GM19240 (cell line): ENCODE data around the gene TRPC4AP.

ENCODE experiments used
- DNase-seq: peaks from one replicate; pipeline ENCODE4 v3.0.0; 2011; ENCODE audit warnings: low spot score; ENCODE audit not compliant: insufficient read length

The TRPC4AP gene

DNA sequence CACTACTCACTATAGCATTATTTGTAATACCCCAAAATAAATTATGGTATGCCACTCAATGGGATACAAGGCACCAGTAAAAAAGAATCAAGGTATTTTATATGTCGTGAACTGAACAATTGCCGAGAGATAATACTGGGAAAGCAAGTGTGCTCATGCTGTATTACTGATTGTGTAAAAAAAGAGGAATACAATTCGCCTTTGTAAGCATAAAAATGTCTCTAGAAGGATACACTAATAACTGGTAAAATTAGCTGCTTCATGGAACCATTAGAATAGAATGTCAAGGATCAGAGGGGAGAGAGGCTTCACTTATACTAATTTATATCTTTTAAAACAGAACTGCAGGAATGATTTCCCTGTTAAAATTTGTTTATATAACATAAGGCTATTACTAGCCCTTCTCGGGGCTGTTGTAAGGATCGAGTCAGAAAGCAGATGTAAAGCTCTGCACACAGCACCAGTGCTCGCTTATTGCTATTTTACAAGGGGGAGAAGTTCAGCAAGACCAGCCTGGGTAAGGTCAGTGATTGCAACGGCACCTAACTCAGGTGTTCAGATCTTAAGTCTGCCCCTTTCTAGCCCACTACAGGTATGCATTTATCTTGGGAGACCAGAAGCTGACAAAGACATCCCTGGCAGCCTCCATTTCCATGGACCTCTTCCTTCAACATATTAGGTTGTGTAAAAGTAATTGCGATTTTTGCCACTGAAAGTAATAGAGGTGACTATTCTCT, 75.3 kb downstream of the TRPC4AP start:
- no peak for DNase-seq

DNA sequence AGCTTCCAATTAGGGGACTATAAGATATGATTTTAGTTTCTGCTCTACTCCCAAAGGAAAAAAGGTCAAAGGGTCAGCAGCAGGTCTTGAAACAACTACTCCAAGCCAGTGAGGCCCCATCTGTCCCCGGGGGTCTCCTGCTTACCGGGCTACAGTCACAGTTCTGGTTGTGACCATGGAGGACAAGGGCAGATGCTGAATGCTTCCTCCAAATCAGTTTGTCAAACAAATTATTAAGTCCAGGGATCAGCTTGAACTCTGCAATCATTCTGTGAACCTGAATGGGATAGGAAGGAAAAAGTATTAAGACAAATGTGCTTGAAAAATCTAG, 76.8 kb downstream of the TRPC4AP start:
- no peak for DNase-seq

DNA sequence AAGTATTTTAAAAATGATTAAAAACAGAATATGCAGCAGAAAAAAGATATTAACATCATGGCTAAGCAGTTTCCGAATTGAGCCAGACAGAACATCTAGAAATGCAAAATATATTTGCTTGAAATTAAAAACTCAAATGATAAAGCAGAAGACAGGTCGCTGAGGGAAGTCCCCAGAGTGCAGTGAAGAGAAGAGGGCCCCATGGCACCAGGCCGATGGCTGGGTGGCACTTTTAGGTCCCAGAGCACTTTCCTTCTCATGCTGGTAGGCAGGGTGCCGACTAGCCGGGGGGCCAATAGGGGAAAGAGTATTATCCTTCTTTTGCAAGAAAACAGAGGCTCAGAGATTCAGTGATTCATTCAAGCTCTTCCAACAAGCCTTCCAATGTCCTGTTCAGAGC, 78.1 kb downstream of the TRPC4AP start:
- no peak for DNase-seq

DNA sequence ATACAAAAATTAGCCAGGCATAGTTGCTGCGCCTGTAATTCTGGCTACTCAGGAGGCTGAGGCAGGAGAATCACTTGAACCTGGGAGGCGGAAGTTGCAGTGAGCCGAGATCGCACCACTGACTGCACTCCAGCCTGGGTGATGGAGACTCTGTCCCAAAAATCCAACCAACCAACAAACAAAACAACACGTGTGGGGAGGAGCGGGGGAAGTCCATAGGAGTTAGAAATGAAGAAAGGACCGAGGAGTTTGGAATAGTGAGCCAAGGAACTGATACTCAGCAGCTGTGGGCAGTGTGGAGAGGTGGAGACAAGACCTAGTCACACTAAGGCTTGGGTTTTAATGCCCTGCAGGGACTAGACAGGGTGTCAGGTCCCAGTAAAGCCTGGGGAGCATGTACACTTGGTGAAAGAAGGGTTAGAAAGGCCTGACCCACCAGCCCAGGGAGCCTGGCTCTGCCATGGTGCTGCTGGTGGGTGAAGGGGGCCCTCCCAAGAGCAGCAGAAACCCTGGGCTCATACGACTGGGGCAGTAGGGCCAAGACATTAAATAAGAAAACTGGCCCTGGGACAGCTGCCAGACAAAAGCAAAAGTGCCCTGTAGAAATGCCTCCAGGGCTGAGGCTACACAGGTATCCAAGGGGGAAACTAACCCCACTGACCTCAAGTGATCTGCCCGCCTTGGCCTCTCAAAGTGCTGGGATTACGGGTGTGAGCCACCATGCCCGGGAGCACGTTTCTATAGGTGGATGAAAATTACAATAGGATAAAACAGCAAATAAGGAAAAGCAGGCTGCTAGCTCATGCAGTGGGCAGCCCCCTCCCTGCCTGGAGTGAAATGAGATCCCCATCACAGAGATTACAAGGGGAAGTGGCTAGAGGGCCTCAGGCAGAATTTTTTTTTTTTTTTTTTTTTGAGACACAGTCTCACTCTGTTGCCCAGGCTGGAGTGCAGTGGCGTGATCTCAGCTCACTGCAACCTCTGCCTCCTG, 78.9 kb downstream of the TRPC4AP start:
- DNase-seq, result no peak

DNA sequence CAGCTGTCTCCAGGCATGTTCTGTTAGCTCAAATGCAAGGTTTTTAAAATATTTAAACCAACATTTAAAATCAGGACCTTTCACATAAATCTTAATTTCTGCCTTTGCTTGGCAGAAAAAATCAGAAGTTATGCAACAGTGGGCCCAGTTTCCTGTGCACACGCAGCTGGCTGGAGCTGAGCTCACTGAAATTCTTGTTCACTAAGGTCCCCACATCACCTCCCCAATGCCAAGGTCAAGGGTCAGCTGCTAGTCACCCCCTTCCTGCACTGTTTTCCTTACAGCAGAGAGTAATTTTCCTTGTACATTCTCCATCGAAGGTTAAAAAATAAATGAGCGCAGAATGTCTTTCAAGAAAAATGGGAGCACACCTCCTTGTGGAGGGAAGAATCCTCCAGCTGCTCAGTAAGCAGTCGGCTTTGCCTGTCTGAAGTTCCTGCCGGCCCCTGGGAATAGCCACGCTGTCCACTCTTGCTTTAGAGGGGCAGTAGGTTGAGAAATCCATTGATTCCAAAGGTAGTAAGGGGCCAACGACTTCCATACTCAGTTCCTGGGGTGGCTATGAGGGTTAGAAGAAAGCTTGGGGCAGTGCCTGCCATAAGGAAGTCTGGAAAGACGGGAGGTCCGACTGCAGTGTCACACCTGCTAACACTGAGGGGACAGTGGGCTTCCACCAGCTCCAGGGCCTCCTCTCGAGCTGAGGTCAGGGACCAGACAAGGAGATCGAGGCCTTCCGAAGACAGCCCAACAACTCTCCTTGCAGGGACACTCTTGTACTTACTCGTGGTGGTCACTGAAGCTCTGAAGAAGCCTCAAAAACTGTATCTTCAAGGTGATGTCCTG, 80.2 kb downstream of the TRPC4AP start:
- DNase-seq, result no peak

DNA sequence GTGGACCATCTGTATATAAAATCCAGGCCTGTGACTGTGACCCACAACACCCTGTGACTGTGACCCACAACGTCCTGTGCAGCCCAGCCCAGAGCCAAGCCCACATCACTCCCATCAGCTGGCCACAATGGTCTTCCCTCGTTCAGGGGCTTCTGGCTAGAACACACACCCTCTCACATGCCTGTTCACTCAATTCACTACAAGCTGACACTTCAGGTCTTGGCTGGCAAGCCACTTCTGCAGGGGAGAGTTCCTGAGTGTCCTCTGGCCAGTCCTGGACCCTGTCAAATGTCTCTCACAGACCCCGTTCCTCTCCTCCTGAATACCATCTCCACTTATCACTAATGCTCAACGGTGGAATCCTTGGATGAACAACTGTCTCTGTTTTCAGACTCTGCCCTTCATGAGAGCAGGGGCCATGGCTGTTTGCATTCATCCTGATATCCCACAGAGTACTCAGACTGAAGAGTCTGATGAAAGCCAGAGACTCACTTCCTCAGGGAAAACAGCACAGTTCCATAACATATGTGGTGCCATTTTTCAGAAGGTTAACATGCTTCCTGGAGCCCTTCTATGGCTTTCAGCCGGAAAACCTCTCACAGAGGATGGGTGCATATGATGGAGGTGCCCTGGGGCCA, 80.9 kb downstream of the TRPC4AP start:
- DNase-seq, result no peak

DNA sequence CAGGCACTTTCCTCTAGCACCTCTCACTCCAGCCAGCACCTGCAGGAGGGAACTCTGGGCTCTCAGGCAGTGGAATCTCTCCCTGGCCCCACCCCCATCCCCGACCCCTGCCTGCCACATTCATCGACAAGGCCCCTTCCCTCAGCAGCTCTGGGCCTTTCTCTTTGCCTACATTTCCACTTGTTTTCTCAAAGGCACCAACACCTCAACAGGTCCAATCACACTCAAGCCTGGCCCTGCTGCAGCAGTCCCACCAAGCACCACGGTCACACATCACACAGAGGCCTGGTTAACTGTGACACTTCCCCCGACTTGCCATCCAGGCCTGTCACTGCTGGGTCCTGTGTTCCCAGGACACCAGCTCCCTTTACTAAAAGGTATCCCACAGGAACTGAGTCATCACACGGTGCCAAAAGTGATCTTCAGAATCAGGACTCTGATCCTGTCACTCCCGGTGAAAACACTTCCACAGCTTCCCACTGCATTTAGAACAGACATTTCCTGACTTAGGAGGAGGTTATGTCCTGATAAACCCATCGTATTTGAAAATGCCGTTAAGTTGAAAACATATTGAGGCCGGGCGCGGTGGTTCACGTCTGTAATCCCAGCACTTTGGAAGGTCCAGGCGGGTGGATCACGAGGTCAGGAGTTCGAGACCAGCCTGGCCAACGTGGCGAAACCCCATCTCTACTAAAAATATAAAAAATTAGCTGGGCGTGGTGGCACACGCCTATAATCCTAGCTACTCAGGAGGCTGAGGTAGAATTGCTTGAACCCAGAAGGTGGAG, 82.0 kb downstream of the TRPC4AP start:
- DNase-seq, result no peak

DNA sequence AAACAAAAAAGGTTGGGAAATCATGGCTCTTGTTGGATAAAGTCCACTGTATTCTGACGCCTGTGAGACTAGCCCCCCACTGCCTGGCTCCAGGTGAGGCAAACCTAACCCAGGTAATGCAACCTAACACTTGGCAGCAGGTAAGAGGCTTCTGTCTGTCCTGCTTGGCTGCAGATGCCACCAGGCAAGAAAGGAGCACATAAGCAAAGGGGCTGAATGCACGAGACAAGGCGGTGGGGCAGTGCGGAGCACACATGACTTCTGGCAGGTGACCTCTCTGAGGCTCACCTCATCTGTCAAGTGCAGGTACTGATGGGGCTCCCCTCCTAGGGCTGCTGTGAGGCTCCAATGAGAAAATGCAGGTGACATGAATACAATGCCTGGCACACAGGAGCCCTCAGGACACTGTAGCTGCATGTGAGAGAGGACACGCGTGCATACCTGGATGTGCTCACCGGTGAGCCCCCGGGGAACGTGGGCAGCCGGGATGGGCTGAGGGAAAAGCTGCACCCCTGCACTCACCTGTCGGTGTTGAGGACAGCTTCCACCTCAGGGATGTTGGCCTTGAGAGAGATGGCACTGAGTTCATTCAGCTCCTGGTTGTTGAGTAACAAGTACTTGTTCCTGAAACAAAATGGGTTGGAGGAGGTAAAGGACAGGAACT, 82.8 kb downstream of the TRPC4AP start:
- DNase-seq, result no peak

DNA sequence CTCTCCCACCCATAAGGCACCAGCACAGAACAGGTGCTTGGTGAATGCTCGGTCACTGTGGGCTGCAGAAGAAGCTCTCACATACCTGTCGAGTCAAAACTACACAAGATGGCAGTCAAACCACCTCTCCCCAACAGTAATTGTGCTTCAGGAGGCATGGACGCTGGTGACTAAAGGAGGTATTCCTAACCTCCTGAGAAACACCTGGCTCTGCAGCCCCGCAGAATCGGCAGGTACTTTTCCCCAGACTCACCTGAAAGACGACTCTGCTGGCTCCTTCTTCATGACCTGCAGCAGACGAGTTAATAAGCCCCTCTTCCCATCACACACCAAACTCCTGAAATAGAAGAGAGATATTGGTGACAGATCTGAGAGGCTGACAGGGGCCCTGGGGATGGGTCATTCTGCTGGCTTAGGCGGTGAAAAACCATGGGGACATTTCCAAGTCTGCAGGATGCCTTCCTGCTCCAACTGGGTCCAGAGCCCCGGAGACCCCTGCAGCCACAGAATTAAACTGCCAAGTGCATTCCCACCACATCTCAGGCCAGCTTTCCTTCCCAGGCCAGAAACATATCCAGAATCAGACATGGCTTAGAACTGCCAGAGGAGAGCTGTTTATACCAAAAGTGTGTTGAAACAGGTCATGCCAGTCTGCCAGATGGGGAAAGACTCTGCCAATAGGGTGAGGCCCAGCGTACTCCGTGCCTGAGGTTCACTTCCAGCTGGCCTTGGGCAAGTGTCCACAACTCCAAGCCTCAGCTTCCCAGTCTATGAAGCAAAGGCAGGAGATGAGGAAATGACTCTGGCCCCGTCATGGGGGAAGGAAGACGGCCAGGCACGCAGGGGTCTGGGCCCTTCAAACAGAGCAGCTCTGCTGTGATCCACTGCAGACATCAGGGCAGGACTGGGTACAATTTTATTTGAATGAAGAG, 83.9 kb downstream of the TRPC4AP start:
- DNase-seq, result no peak

DNA sequence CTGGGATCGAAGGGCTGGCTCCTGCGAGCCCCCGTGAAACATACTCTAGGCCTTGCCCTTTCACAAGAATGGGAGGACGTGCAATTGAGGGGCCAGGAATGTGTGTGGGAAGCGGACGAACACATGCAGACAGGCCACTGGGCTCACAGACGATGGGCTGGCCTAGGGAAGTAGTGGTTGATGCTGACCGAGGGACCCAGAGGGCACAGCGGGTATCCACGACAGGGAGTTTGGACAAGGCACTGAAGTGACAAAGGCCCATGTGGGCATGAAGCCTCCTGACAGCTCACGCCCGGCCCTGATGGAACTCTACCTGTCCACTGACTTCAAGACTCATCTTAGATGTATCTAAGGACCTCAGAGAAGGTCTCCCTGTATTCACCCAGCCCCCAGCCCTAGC, 84.7 kb downstream of the TRPC4AP start:
- DNase-seq, result no peak

DNA sequence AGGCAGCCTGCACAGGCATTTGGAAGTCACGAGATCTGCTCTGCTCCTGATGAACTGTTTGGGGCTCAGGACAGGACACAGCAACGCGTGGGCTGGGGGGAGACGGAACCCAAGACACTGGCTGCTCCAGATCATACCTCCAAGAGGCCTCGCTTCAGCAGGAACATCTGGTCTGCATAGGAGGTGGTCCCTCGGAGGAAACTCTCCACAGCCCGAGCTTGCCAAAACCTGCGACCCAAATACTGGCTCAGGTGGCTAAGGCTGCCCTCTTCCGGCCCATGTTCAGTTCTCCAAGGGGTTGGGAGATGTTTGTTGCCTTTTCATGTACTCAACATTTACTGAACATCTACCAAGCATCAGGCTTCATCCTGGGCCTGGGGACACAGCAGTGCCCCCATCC, 85.2 kb downstream of the TRPC4AP start:
- no peak for DNase-seq

DNA sequence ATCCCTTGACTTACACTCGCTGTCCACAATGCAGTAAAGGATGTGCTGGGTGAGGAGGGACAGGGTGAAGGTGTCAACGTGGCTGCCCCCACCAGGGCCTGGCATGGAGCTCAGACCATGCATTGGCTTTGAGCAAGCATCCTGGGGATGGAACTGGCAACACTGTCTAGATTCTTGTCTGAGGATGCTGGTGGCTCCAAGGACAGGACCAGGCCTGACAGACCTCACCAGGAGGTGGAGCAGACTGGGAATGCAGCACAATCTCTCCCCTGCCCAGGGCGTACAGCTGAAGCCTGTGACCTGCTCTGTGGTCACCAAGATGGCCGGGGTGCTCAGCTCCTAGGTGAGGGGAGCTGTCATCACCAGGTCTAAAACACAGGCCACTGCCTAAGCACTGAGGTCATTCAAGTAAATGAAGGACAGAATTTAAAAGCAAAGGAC, 86.1 kb downstream of the TRPC4AP start:
- no peak for DNase-seq

DNA sequence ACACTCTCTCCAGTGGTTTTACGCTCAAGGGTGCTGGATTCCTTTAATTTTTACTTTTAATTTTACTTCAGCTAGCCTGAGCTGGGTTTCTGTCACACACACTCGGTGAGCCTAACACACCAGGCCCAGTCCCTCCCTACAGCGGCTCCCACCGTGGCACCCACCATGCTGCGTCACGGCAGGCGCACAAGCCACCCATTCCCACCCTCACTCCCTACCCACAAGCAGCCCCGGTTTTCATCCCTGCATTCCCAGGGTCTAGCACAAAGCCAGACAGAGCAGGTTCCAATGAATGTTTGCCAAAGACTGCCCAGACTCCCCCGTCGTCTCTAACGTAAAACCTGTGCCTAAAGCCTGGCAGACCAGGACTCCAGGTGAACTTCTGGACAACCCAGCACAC, 86.6 kb downstream of the TRPC4AP start:
- no peak for DNase-seq

DNA sequence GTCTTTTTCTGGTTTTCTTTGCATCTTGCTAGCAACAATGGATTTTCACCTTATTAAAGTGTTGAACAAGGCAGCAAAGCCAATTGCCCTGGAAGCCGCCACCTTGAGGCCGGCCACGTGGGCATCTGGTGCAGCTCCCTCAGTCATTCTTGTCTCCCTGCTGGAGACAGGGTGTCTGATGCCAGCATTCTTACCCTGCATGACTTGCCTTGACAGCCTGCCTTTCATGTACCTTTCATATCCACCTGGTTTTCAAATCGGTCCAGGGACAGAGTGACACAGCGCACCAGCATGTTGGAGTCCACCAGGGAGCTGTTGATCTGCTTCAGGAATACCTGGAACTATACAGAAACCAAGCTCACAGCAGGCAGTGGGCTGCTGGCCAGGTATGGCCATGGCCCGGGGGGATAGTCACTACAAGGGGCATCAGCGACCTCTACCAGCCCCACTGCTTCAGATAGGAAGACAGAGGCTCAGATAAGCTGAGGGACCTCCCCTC, 87.1 kb downstream of the TRPC4AP start:
- no peak for DNase-seq

DNA sequence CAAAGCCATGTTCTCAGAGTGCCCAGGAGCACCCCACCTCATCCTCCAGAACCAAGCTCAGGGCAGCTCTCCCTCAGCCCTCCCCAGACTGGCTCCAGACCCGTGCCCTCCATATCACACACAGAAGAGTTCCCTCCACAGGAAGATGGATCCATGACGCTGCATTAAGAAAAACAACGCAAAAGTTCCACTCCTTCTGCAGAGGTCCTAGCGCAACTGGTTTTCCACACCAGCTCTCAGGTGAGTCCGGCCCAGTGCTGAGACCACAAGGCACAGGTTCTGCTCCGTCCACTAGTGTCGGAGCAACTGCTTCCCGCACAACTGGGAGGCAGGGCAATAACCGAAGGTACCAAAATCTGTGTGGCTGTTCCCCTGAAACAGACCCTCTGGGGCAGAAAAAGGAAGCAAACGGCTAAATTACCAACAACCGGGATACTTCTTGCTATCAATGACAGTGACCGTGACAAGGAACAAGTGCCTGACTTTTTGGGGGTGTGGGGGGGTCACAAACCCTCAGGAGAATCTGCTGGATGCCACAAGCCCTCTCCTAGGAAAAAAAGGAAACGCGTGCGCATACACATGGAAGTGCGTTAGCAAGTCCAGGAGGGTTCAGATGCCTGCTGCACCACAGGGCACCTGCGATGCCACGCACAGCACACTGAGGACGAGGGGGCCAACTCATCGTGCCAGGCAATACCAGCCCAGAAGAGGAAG, 87.7 kb downstream of the TRPC4AP start:
- DNase-seq, result no peak

DNA sequence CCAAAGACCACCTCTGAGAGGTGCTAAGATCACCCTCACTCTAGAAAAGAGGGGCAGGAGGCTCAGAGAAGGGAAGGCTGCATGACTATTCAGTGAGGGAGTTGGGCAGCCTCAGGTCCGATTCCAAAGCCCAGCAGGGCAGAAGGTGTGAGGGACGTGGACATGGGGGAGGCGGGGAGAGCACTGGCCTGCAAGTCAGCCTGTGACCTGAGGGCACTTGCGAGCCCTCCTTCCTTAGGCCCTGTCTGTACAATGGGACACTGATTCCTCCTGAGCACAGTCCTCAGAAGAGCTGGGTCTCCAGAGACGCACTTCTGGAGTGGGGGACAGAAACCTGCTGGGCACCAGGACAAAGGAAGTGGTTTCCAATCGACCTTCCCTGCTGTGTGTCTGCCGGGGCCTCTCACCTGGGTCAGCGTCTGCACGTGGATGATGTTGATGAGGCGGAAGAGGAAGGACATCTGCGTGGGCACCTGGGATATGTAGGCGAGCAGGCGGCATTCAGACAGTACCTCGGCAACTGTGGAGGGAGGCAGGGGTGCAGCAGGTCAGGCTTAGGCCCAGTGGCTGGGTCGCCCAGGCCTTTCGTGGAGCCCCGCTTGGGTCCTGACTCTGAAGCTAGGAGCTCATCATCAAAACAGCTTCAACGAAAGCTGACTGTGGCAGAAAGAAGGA, 88.4 kb downstream of the TRPC4AP start:
- DNase-seq, result no peak
